ENCODE data around the gene TAF1B.
A peak's percentile ranks its signal among the peaks of the same experiment; 100 is the strongest.

The TAF1B gene

GRCh38 chr2:9843229-9844035, at the start of gene TAF1B:
Gene TAF1B (plus strand): TSS chr2:9843474. CDS start chr2:9843542, 68 bp downstream.
- peak; percentile 83 for DNase-seq

- DNase-seq = no peak
These were observed 49.2 kb upstream of the TAF1B start for GRCh38 chr2:9793918-9794717.

- DNase-seq = no peak
These were observed 48.2 kb upstream of the TAF1B start for GRCh38 chr2:9795071-9795470.

- DNase-seq = no peak
These were observed 46.9 kb upstream of the TAF1B start for GRCh38 chr2:9796056-9797010.

DNA sequence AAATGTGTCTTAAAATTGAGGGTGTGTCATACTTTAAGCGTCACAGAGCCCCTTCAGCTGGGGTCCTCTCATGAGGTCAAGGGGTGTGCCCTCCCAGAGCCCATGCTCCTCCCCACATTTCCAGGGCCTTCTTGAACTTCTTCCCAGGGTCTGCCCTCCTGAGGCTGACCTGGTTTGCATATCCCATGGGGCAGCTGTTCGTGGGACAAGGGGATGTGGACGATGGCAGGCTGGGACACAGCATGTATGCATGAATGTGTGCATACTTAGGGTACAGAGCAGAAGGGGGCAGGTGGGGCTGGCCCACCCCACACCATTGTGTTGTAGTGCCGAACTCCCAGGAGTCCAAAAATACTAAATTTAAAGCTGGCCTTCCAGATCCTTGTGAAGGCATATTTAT, 46.2 kb upstream of the TAF1B start:
- no peak for DNase-seq

DNA sequence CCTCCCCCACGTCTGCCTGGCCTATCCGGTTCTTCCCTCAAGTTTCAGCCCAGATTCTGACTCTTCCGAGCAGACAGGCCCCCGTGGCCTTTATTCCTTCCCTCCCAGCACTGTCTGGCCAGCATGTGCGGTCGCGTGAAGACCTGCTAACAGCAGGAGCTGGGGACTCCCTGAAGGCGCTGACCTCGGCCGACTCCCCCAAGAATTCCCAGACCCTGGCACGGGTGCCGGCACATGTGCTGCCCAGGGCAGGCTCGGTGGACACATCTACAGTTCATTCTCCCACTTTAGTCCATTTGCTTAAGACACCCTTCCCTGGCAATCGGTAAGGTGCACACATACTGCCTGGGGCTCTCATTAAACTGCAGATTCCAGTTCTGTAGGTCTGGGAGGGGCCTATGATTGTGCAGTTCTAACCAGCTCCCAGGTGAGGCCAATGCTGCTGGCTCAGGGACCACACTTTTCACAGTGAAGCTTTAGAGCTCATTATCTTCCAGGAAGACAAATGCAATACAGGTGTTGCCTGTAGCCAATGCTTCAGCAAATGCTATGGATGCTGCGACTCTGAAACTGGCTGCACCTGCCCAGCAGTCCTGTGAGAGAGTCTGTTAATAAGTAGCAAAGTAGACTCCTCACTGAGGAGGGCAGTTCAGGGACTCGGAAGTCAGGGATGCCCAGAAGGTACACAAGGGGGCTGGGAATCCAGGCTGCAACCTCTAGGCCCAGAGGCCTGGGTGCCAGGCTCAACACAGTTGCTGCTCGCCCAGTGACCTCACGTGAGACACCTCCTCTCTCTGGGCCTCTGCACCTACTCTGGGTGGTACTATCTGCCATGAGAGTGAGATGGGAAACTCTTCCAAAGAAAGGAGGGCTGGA, 45.4 kb upstream of the TAF1B start:
- DNase-seq = no peak

DNA sequence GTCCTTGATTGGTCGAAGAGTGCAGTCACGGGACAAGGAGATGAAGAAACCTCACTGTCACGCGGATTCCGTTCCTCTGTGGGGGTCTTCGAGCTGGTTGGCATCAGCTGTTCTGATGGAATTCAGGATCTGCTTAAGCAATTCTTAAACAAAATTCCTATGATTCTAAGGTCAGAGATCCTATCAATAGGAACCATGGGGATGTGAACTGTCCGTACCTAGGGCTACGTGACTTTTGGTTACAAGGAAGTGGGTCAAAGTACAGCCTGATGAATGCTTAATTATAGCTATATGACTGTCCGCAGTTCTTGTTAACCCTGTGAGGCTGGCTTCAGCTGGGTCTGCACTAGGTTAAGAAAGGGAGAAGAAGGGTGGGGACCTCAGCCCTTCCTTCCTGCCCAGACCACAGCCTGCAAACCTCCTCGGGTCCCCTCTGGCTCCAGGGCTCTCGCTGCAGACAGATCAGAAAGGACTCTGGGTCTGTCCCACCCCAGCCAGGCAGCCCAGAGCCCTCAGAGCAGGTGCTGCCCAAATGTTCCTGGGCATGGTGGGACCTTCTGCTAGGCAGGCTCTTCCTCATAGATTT, 44.2 kb upstream of the TAF1B start:
- DNase-seq = no peak

DNA sequence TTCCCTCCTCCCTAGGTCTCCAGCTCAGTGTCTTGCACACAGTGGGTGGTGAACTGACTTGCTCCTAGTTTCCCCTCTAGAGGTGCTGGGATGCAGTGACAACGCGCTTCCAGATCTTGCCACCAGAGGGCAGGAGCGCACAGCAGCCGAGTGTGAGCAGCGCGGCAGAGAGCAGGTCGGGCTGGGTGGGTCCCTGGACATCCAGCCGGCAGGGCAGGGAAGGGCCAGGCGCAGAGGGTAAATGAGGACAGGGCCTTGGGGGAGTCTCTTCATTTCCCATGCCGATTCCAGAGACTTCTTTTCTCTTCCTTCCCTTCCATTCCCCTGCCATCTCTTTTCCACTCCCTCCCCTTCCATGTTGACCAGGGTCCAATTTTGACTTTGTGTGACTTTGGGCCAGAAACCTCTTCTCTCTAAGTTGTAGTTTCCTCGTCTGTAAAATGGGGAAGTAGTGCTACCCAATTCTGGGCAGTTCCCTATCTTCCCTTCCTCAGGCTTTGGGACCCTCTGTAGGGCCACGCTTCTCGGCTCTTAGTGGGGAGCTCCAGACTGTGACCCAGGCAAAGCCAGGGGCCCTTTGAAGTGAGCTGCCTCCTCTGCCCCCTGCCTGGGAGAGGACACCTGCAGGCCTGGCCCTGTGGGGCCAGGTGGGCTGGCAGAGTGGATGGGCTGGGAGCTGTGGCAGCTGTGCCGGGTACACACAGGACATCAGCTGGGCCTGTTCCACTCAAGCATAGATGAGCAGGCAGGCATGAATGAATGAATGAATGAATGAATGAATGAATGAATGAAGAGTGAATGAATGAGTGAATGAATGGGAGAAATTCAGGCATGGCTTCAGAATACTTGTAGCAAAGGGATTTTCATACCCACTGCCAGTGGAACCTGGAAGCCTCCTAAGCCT, 43.3 kb upstream of the TAF1B start:
- peak; percentile 86 for DNase-seq

- no peak for DNase-seq
These were observed 42.7 kb upstream of the TAF1B start for GRCh38 chr2:9800639-9800974.

- peak; percentile 54 for DNase-seq
These were observed 42.1 kb upstream of the TAF1B start for GRCh38 chr2:9800975-9801726.

DNA sequence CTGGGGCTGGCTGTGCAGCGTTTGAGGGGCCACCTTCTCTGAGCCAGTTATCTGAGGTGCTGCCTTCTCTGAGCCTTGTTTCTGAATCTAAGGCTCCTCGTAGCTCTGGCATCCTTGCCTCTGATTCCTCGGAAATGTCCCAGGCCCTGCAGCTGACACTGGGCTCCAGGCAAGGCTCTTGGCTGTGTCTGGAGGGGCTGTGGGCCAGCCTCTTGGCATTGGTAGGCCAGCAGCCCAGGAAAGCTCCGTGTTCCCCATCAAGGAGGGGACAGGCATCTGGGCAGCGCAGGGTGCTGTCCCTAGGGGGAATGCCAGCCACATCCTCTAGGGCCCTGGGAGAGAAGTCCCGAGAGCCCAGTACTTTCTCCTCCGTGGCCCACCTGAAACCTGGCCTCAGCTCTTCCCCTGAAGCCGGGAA, 40.7 kb upstream of the TAF1B start:
- DNase-seq = no peak

- DNase-seq = no peak
These were observed 40.1 kb upstream of the TAF1B start for GRCh38 chr2:9803023-9803805.

- DNase-seq = no peak
These were observed 37.6 kb upstream of the TAF1B start for GRCh38 chr2:9805435-9806297.

DNA sequence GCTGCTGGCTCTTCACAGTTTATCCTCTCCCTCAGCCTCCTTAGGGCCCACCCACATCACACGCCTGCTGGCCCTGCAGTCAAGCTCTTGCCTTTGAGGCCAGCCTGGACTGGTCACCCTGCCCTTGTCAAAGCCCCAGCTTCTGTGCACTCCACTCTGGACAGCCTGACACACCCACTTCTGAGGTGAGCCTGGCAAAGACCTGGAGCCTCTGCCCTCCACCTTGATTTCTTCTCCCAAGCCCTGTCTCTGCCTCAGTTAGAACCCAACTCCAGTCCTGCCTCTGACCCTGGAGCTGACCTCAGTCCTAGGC, 37.0 kb upstream of the TAF1B start:
- DNase-seq = no peak

- DNase-seq = no peak
These were observed 36.6 kb upstream of the TAF1B start for GRCh38 chr2:9806656-9807055.

- no peak for DNase-seq
These were observed 36.2 kb upstream of the TAF1B start for GRCh38 chr2:9807056-9807455.

- no peak for DNase-seq
These were observed 35.5 kb upstream of the TAF1B start for GRCh38 chr2:9807555-9808305.

Measured in activated CD8-positive, alpha-beta memory T cell treated with anti-CD3 and anti-CD28 coated beads, Interleukin-2, amount 50 U/mL, for 4 hours (primary cell).